Mesendoderm (in vitro differentiated cells): ENCODE data around the gene LSM3.

Experiments used
- DNase-seq: peaks from one replicate; pipeline ENCODE4 v3.0.0; 2013
- H2AK5ac ChIP-seq: 2 replicates; pipeline ENCODE4 v1.6.1; 2013; ENCODE audit warnings: low read length, inconsistent platforms
- H2BK120ac ChIP-seq: 2 replicates; pipeline ENCODE4 v1.6.1; 2013; ENCODE audit warnings: low read depth, mild to moderate bottlenecking, low read length, moderate library complexity, mixed read lengths
- H2BK15ac ChIP-seq: replicated peaks from 2 replicates; pipeline ENCODE4 v1.6.1; 2013; ENCODE audit warnings: low read depth, mild to moderate bottlenecking, moderate library complexity
- H2BK5ac ChIP-seq: 2 replicates; pipeline ENCODE4 v1.6.1; 2013; ENCODE audit warnings: low read length, inconsistent platforms
- H3K18ac ChIP-seq: 2 replicates; pipeline ENCODE4 v1.6.1; 2013; ENCODE audit warnings: mild to moderate bottlenecking, low read length, mixed read lengths
- H3K23ac ChIP-seq: one replicate; pipeline ENCODE4 v1.6.1; 2013; ENCODE audit warnings: low read length
- H3K27ac ChIP-seq: 2 replicates; pipeline ENCODE4 v1.5.1; 2013; ENCODE audit warnings: low read depth, mild to moderate bottlenecking, inconsistent platforms, low read length, moderate library complexity
- H3K27me3 ChIP-seq: 2 replicates; pipeline ENCODE4 v1.6.1; 2013; ENCODE audit warnings: low read length, control low read depth, mild to moderate bottlenecking, inconsistent platforms; ENCODE audit not compliant: insufficient read depth, poor library complexity
- H3K36me3 ChIP-seq: 2 replicates; pipeline ENCODE4 v1.6.1; 2013; ENCODE audit warnings: low read length, inconsistent platforms; ENCODE audit not compliant: control insufficient read depth, insufficient read depth
- H3K4ac ChIP-seq: one replicate; pipeline ENCODE4 v1.6.1; 2013; ENCODE audit warnings: low read depth, mild to moderate bottlenecking, low read length, moderate library complexity
- H3K4me1 ChIP-seq: 2 replicates; pipeline ENCODE4 v1.6.1; 2013; ENCODE audit warnings: low read depth, low read length, inconsistent platforms; ENCODE audit not compliant: control insufficient read depth
- H3K4me2 ChIP-seq: 2 replicates; pipeline ENCODE4 v1.6.1; 2013; ENCODE audit warnings: low read length
- H3K4me3 ChIP-seq: 2 replicates; pipeline ENCODE4 v1.5.1; 2013; ENCODE audit warnings: mild to moderate bottlenecking, low read length
- H3K56ac ChIP-seq: one replicate; pipeline ENCODE4 v1.6.1; 2013; ENCODE audit warnings: low read length
- H3K79me1 ChIP-seq: 2 replicates; pipeline ENCODE4 v1.6.1; 2013; ENCODE audit warnings: low read length, inconsistent platforms
- H3K79me2 ChIP-seq: 2 replicates; pipeline ENCODE4 v1.6.1; 2013; ENCODE audit warnings: mild to moderate bottlenecking, low read length; ENCODE audit not compliant: control insufficient read depth, insufficient read depth
- H3K9ac ChIP-seq: 2 replicates; pipeline ENCODE4 v1.6.1; 2013; ENCODE audit warnings: low read length, inconsistent platforms
- H4K5ac ChIP-seq: one replicate; pipeline ENCODE4 v1.6.1; 2013; ENCODE audit warnings: low read length
- H4K8ac ChIP-seq: one replicate; pipeline ENCODE4 v1.6.1; 2013; ENCODE audit warnings: low read depth, mild to moderate bottlenecking, control low read depth, low read length, moderate library complexity
- WGBS: extraction: QIAGEN DNeasy Blood & Tissue Kit; methylation state at CpG from one replicate; pipeline ENCODE4 v1.1.7; 2013; ENCODE audit warnings: low lambda C conversion rate, missing lambda C conversion rate; ENCODE audit not compliant: insufficient coverage; ENCODE audit errors: extremely low coverage; 5-methylcytosine and 5-hydroxymethylcytosine counted together

Gene LSM3

DNA sequence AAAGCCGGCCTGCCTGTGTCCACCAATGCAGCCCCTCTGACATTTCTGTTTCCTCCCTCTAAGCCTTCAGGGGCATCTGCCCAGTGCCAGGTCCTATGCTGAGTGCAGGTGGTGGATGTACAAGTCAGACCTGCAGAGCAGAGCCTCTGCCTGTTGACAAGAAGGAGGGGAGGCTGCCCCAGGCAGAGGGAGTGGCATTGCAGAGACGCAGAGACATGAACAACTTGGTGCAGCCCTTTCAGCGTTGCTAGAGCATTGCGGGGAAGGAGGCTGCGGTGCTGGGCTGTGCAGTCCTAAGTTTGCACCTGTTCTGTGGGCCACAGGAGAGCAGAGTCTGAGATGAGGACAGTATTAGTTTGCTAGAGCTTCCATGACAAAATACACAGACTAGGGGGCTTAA lies 65.2 kb downstream of the LSM3 start:
- H3K4me3 ChIP-seq = no peak overlapping the region
- no CpG with 5 or more reads among the region's 5 CpGs for WGBS
- no peak overlapping the region for H2AK5ac ChIP-seq
- no peak overlapping the region for H4K8ac ChIP-seq
- no peak overlapping the region for H3K27ac ChIP-seq
- H3K79me2 ChIP-seq = no peaks in the 10 kb centered on the region
- no peak overlapping the region for H3K4me2 ChIP-seq
- no peak overlapping the region for H3K56ac ChIP-seq
- H2BK120ac ChIP-seq = no peak overlapping the region
- H3K27me3 ChIP-seq = no peaks in the 10 kb centered on the region
- no peak overlapping the region for H2BK15ac ChIP-seq
- no peaks in the 10 kb centered on the region for H3K79me1 ChIP-seq
- DNase-seq = no peak
- no peak overlapping the region for H2BK5ac ChIP-seq
- no peak overlapping the region for H4K5ac ChIP-seq
- no peak overlapping the region for H3K23ac ChIP-seq
- H3K18ac ChIP-seq = no peak overlapping the region
- no peak overlapping the region for H3K9ac ChIP-seq
- no peaks in the 10 kb centered on the region for H3K36me3 ChIP-seq
- H3K4ac ChIP-seq = no peak overlapping the region
- no peaks in the 10 kb centered on the region for H3K4me1 ChIP-seq

- H3K79me1 ChIP-seq = no peaks in the 10 kb centered on the region
- no CpG with 5 or more reads among the region's 9 CpGs for WGBS
- no peak overlapping the region for H2BK120ac ChIP-seq
- no peaks in the 10 kb centered on the region for H3K4me1 ChIP-seq
- DNase-seq = no peak
- no peak overlapping the region for H4K8ac ChIP-seq
- no peak overlapping the region for H3K4ac ChIP-seq
- no peak overlapping the region for H3K4me3 ChIP-seq
- H3K18ac ChIP-seq = no peak overlapping the region
- no peak overlapping the region for H3K27ac ChIP-seq
- H2BK5ac ChIP-seq = no peak overlapping the region
- H3K36me3 ChIP-seq = no peaks in the 10 kb centered on the region
- H3K9ac ChIP-seq = no peak overlapping the region
- H3K4me2 ChIP-seq = no peak overlapping the region
- no peaks in the 10 kb centered on the region for H3K79me2 ChIP-seq
- no peak overlapping the region for H4K5ac ChIP-seq
- no peak overlapping the region for H3K56ac ChIP-seq
- H3K27me3 ChIP-seq = no peaks in the 10 kb centered on the region
- H2AK5ac ChIP-seq = no peak overlapping the region
- no peak overlapping the region for H2BK15ac ChIP-seq
- H3K23ac ChIP-seq = no peak overlapping the region
Observed at GRCh38 chr3:14244521-14245247, 66.1 kb downstream of the LSM3 start.

DNA sequence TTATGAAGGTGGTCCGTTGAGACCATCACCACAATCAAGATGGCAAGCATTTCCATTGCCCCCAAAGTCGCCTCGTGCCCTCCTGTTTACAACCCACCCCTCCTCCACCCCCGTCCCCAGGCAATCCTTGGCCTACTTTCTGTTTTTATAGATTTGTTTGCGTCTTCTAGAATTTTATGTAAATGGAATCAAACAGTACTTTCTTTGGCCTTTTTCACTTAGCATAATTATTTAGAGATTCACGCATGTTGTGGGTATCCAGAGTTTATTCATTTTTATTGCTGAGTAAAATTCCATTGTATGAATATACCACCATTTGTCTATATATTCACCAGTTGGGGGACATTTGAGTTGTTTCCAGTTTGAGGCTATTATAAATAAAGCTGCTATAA lies 66.6 kb downstream of the LSM3 start:
- WGBS = no CpG with 5 or more reads among the region's 6 CpGs
- Histone ChIP-seq H3K18ac (no peak overlapping the region), H2BK120ac (no peak overlapping the region), H3K79me2 (no peaks in the 10 kb centered on the region), H3K4me1 (no peaks in the 10 kb centered on the region), H3K27me3 (no peaks in the 10 kb centered on the region), H3K4me3 (no peak overlapping the region), H2AK5ac (no peak overlapping the region), H3K56ac (no peak overlapping the region), H2BK15ac (no peak overlapping the region), H3K9ac (no peak overlapping the region), H3K36me3 (no peaks in the 10 kb centered on the region), H3K4me2 (no peak overlapping the region), H3K79me1 (no peaks in the 10 kb centered on the region), H4K8ac (no peak overlapping the region), H2BK5ac (no peak overlapping the region), H3K4ac (no peak overlapping the region), H3K27ac (no peak overlapping the region), H3K23ac (no peak overlapping the region), H4K5ac (no peak overlapping the region)
- DNase-seq = no peak

DNA sequence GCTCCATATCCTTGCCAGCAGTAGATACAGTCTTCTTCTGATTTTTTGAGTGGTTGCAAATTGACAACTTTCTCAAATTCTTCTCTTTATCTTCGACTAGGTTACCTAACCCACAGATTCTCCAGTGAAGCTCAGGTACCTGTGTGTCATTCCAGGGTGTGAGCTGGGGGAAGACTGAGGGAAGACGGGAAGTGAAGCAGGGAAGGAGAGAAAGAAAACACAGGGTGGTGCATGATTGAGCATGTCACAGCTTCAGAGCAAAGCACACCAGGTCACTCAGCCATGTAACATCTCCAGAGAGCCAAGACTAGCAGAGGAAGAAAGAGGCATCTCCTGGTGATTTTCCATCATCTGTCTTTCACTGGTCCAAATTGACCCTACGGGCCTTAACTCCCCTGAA lies 67.2 kb downstream of the LSM3 start:
- no peak overlapping the region for H3K9ac ChIP-seq
- no CpG with 5 or more reads among the region's 3 CpGs for WGBS
- H3K4me3 ChIP-seq = no peak overlapping the region
- H3K27me3 ChIP-seq = no peaks in the 10 kb centered on the region
- H3K23ac ChIP-seq = no peak overlapping the region
- H2BK15ac ChIP-seq = no peak overlapping the region
- no peaks in the 10 kb centered on the region for H3K79me1 ChIP-seq
- H3K4me2 ChIP-seq = no peak overlapping the region
- no peak overlapping the region for H3K27ac ChIP-seq
- no peaks in the 10 kb centered on the region for H3K4me1 ChIP-seq
- H4K5ac ChIP-seq = no peak overlapping the region
- H3K56ac ChIP-seq = no peak overlapping the region
- no peak overlapping the region for H3K4ac ChIP-seq
- H2BK5ac ChIP-seq = no peak overlapping the region
- H4K8ac ChIP-seq = no peak overlapping the region
- no peak overlapping the region for H3K18ac ChIP-seq
- H3K36me3 ChIP-seq = no peaks in the 10 kb centered on the region
- DNase-seq = no peak
- no peak overlapping the region for H2AK5ac ChIP-seq
- H3K79me2 ChIP-seq = no peaks in the 10 kb centered on the region
- H2BK120ac ChIP-seq = no peak overlapping the region

GRCh38 chr3:14246414-14246813 lies 67.8 kb downstream of the LSM3 start:
- H3K4me1 ChIP-seq = no peaks in the 10 kb centered on the region
- no peak overlapping the region for H3K9ac ChIP-seq
- no peak overlapping the region for H4K5ac ChIP-seq
- no peak overlapping the region for H2BK15ac ChIP-seq
- H3K27ac ChIP-seq = no peak overlapping the region
- H3K27me3 ChIP-seq = no peaks in the 10 kb centered on the region
- no peak for DNase-seq
- no peak overlapping the region for H4K8ac ChIP-seq
- no peak overlapping the region for H2AK5ac ChIP-seq
- H3K23ac ChIP-seq = no peak overlapping the region
- no peak overlapping the region for H3K4ac ChIP-seq
- no peak overlapping the region for H3K56ac ChIP-seq
- no peaks in the 10 kb centered on the region for H3K36me3 ChIP-seq
- no CpG with 5 or more reads among the region's 5 CpGs for WGBS
- no peak overlapping the region for H2BK5ac ChIP-seq
- no peaks in the 10 kb centered on the region for H3K79me1 ChIP-seq
- H2BK120ac ChIP-seq = no peak overlapping the region
- no peaks in the 10 kb centered on the region for H3K79me2 ChIP-seq
- no peak overlapping the region for H3K18ac ChIP-seq
- no peak overlapping the region for H3K4me3 ChIP-seq
- H3K4me2 ChIP-seq = no peak overlapping the region

DNA sequence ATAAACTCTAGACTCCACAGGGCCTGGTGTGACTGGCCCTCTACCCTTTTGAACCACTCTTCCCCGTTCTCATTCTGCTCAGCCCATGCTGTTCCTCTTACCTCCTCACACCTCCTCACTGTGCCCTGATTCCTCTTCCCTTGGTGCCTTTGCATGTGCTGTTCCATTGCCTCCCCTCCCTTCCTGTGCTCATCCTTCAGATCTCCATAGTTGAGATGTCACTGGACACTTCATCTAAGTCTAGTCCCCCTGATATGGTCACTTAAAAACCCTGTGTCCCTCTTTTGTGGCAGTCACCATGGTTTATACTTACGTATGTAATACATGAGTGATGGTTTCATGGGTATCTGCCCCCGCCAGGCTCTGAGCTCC lies 69.8 kb downstream of the LSM3 start:
- no peaks in the 10 kb centered on the region for H3K4me1 ChIP-seq
- H3K56ac ChIP-seq = no peak overlapping the region
- H4K8ac ChIP-seq = no peak overlapping the region
- no peak overlapping the region for H2BK120ac ChIP-seq
- H3K4me2 ChIP-seq = no peak overlapping the region
- no peak overlapping the region for H2BK15ac ChIP-seq
- no peak for DNase-seq
- H3K27me3 ChIP-seq = no peaks in the 10 kb centered on the region
- no peaks in the 10 kb centered on the region for H3K79me1 ChIP-seq
- no peak overlapping the region for H3K18ac ChIP-seq
- H2BK5ac ChIP-seq = no peak overlapping the region
- no peak overlapping the region for H3K4me3 ChIP-seq
- no peak overlapping the region for H3K23ac ChIP-seq
- no CpG with 5 or more reads among the region's 3 CpGs for WGBS
- H4K5ac ChIP-seq = no peak overlapping the region
- H3K36me3 ChIP-seq = no peaks in the 10 kb centered on the region
- H3K27ac ChIP-seq = no peak overlapping the region
- H3K9ac ChIP-seq = no peak overlapping the region
- H3K79me2 ChIP-seq = no peaks in the 10 kb centered on the region
- H2AK5ac ChIP-seq = no peak overlapping the region
- no peak overlapping the region for H3K4ac ChIP-seq
